GM23338 (cell line): ENCODE measurements around the gene DGKH. TPM values are rescaled to one million over a fixed set of nuclear protein-coding genes. Genes with fewer than 3 reads are reported as not detected.

Source experiments
- ATAC-seq: fragments of 200-7000 bp; cut with Tn5 transposase; 3 replicates; pipeline ENCODE4 v1.9.1; 2020
- DNase-seq: peaks from one replicate; pipeline ENCODE4 v3.0.0-alpha.2; 2015; ENCODE audit warnings: low spot score
- H2AFZ ChIP-seq: fragments of 200-600 bp; sonication (generic); 2 replicates; pipeline ENCODE4 v1.8.0; 2016; ENCODE audit warnings: antibody characterized with exemption, mild to moderate bottlenecking, moderate library complexity
- H3F3A ChIP-seq: fragments of 200-600 bp; sonication (generic); replicated peaks from 2 replicates; pipeline ENCODE4 v1.8.0; 2017; ENCODE audit warnings: antibody characterized with exemption, mixed run types, low read depth
- H3K27ac ChIP-seq: fragments of 200-600 bp; sonication (generic); 2 replicates; pipeline ENCODE4 v1.6.1; 2016; ENCODE audit warnings: low read depth
- H3K27me3 ChIP-seq: fragments of 200-600 bp; sonication (generic); 2 replicates; pipeline ENCODE4 v1.8.0; 2016; ENCODE audit warnings: mild to moderate bottlenecking, mixed run types, moderate library complexity; ENCODE audit not compliant: insufficient read depth
- H3K36me3 ChIP-seq: fragments of 200-600 bp; sonication (generic); 2 replicates; pipeline ENCODE4 v1.8.0; 2016; ENCODE audit warnings: mild to moderate bottlenecking; ENCODE audit not compliant: insufficient read depth
- H3K4me1 ChIP-seq: fragments of 200-600 bp; sonication (generic); 2 replicates; pipeline ENCODE4 v1.8.0; 2016; ENCODE audit warnings: mild to moderate bottlenecking, moderate library complexity; ENCODE audit not compliant: insufficient read depth
- H3K4me2 ChIP-seq: fragments of 200-600 bp; sonication (generic); 2 replicates; pipeline ENCODE4 v1.7.1; 2017; ENCODE audit warnings: mixed run types
- H3K4me3 ChIP-seq: fragments of 200-600 bp; sonication (generic); 2 replicates; pipeline ENCODE4 v1.6.1; 2016; ENCODE audit warnings: mixed run types
- H3K79me2 ChIP-seq: fragments of 200-600 bp; sonication (generic); replicated peaks from 2 replicates; pipeline ENCODE4 v1.8.0; 2017; ENCODE audit warnings: mild to moderate bottlenecking; ENCODE audit not compliant: insufficient read depth
- H3K9me2 ChIP-seq: fragments of 200-600 bp; sonication (generic); 2 replicates; pipeline ENCODE4 v1.8.0; 2017; ENCODE audit not compliant: insufficient read depth
- H4K20me1 ChIP-seq: fragments of 200-600 bp; sonication (generic); replicated peaks from 2 replicates; pipeline ENCODE4 v1.8.0; 2017; ENCODE audit warnings: mild to moderate bottlenecking; ENCODE audit not compliant: insufficient read depth
- H3K27ac Mint-ChIP-seq: 2 replicates; pipeline ENCODE4 v1.8.0; 2020; ENCODE audit warnings: inconsistent platforms, mild to moderate bottlenecking, moderate library complexity, mixed read lengths
- H3K27me3 Mint-ChIP-seq: 3 replicates; pipeline ENCODE4 v1.8.0; 2022; ENCODE audit warnings: low read depth, mild to moderate bottlenecking, moderate library complexity, mixed read lengths, inconsistent platforms; ENCODE audit not compliant: insufficient read depth, poor library complexity
- H3K36me3 Mint-ChIP-seq: 3 replicates; pipeline ENCODE4 v1.8.0; 2021; ENCODE audit warnings: low read depth, mild to moderate bottlenecking, inconsistent platforms, moderate library complexity, mixed read lengths
- H3K4me1 Mint-ChIP-seq: 3 replicates; pipeline ENCODE4 v1.8.0; 2020; ENCODE audit warnings: mild to moderate bottlenecking, inconsistent platforms, mixed read lengths
- H3K4me3 Mint-ChIP-seq: 3 replicates; pipeline ENCODE4 v1.8.0; 2021; ENCODE audit warnings: moderate library complexity, mild to moderate bottlenecking, inconsistent platforms, mixed read lengths
- H3K9me3 Mint-ChIP-seq: 3 replicates; pipeline ENCODE4 v1.8.0; 2020; ENCODE audit warnings: moderate library complexity, mild to moderate bottlenecking, inconsistent platforms, mixed read lengths
- CREB1 ChIP-seq: fragments of 250-450 bp; sonication (Bioruptor Pico); IDR thresholded peaks from 2 replicates; pipeline ENCODE4 v1.5.0; 2020; ENCODE audit warnings: low read depth, mild to moderate bottlenecking, moderate library complexity
- CTCF ChIP-seq, 2 experiments: fragments of 200-600 bp in 1 of 2; sonication (generic) in 1 of 2; conservative IDR thresholded peaks; 2 replicates each; pipeline versions ENCODE4 v1.5.1 to v1.6.1; 2016 to 2017; ENCODE audit warnings: antibody characterized with exemption in 2 of 2, low read depth in 2 of 2, mild to moderate bottlenecking in 2 of 2, moderate library complexity in 1 of 2
- ETS1 ChIP-seq: IDR thresholded peaks from 2 replicates; pipeline ENCODE4 v1.6.1; 2016; ENCODE audit warnings: antibody characterized with exemption
- EZH2 ChIP-seq: fragments of 200-600 bp; sonication (generic); IDR thresholded peaks from one replicate; pipeline ENCODE4 v1.8.0; 2017; ENCODE audit warnings: antibody characterized with exemption, mild to moderate bottlenecking, low read depth; ENCODE audit not compliant: unreplicated experiment
- EZH2phosphoT487 ChIP-seq: fragments of 200-600 bp; sonication (generic); IDR thresholded peaks from one replicate; pipeline ENCODE4 v1.8.1; 2018; ENCODE audit warnings: antibody characterized with exemption; ENCODE audit not compliant: unreplicated experiment
- NANOG ChIP-seq: IDR thresholded peaks from 2 replicates; pipeline ENCODE4 v1.6.1; 2016; ENCODE audit warnings: antibody characterized with exemption, borderline replicate concordance
- POLR2AphosphoS5 ChIP-seq: IDR thresholded peaks from 2 replicates; pipeline ENCODE4 v1.6.1; 2016; ENCODE audit warnings: antibody characterized with exemption, low read depth
- REST ChIP-seq: IDR thresholded peaks from one replicate; pipeline ENCODE4 v1.6.1; 2018; ENCODE audit warnings: antibody characterized with exemption; ENCODE audit not compliant: unreplicated experiment
- STAT1 ChIP-seq: IDR thresholded peaks from one replicate; pipeline ENCODE4 v1.6.1; 2016; ENCODE audit warnings: antibody characterized with exemption; ENCODE audit not compliant: unreplicated experiment
- ZNF114 ChIP-seq: fragments of 250-450 bp; sonication (Bioruptor Pico); IDR thresholded peaks from 2 replicates; pipeline ENCODE4 v1.5.0; 2020; ENCODE audit warnings: mild to moderate bottlenecking, moderate library complexity
- ZNF331 ChIP-seq: fragments of 250-450 bp; sonication (Bioruptor Pico); IDR thresholded peaks from 2 replicates; pipeline ENCODE4 v1.5.0; 2020; ENCODE audit warnings: low read depth, mild to moderate bottlenecking, moderate library complexity
- polyA plus RNA-seq: library from polyadenylated mRNA; unstranded; fragments of >200 nt; fragmentation: Nextera tagmentation; extraction: Ambion mirVana; gene quantifications from 2 replicates; pipeline ENCODE4 v1.2.1, GENCODE V29; 2016
- total RNA-seq: library from RNA; depleted of rRNA; stranded (reverse); fragments of >200 nt; shearing (Covaris generic); gene quantifications from 2 replicates; pipeline ENCODE4 v1.2.3, GENCODE V29; 2014

Gene DGKH
- total and polyA plus RNA-seq, 2 experiments from 2014 or later, result 2.1 to 7.5 TPM

- TF ChIP-seq POLR2AphosphoS5, result no peak
- no peak for TF ChIP-seq CTCF (conservative IDR thresholded peaks at IDR 0.05; ENCODE audit: low read depth in 2 of 2)
- TF ChIP-seq EZH2, result no peak
- TF ChIP-seq EZH2phosphoT487, result no peak
Observed at GRCh38 chr13:42164557-42165125, 116.2 kb downstream of the DGKH start (continued).

GRCh38 chr13:42168496-42168895 is 120.0 kb downstream of the DGKH start:
- no peak for ATAC-seq
- Histone ChIP-seq H3K27me3 (no peaks in the 10 kb centered on the region), H3K4me1 (peaks cover 30% of the 10 kb centered on the region), H4K20me1 (no peaks in the 10 kb centered on the region), H3K4me3 (no peak overlapping the region), H3K4me2 (peak overlapping the region; percentile 57; the same call in 1 of the 2 replicates), H3K79me2 (no peaks in the 10 kb centered on the region), H3K36me3 (no peaks in the 10 kb centered on the region), H2AFZ (no peak overlapping the region), H3K27ac (no peak overlapping the region; the same call in 1 of the 2 replicates), H3F3A (no peaks in the 10 kb centered on the region), H3K9me2 (no peaks in the 10 kb centered on the region; the same call in 1 of the 2 replicates)
- H3K36me3 Mint-ChIP-seq, result peaks cover 22% of the 10 kb centered on the region; the same call in 2 of the 3 replicates
- H3K4me3 Mint-ChIP-seq, result no peak overlapping the region
- H3K9me3 Mint-ChIP-seq, result 0 out of 3 replicates have a peak, but pooled peaks cover 3% of the 10 kb centered on the region
- peaks cover 4% of the 10 kb centered on the region for H3K27me3 Mint-ChIP-seq
- no peak for DNase-seq
- H3K27ac Mint-ChIP-seq, result no peak overlapping the region
- H3K4me1 Mint-ChIP-seq, result peaks cover 32% of the 10 kb centered on the region
- TF ChIP-seq STAT1 (no peak), CREB1 (CRISPR knock-in tag) (no peak), ZNF331 (CRISPR knock-in tag) (no peak), EZH2phosphoT487 (no peak), CTCF (conservative IDR thresholded peaks at IDR 0.05; ENCODE audit: low read depth in 2 of 2) (no peak), ETS1 (no peak), NANOG (no peak), POLR2AphosphoS5 (no peak), ZNF114 (CRISPR knock-in tag) (no peak), REST (no peak), EZH2 (no peak)
